H9 (cell line): ENCODE data around the gene PPP1R9A. TPM values are rescaled to one million over a fixed set of nuclear protein-coding genes. Genes with fewer than 3 reads are reported as not detected.

ENCODE experiments used
- DNase-seq: peaks from one replicate; pipeline ENCODE4 v3.0.0-alpha.2; 2017
- H2AFZ ChIP-seq: one replicate; pipeline ENCODE4 v1.6.1; 2013; ENCODE audit warnings: mild to moderate bottlenecking, low read length, control low read depth, moderate library complexity
- H2AK5ac ChIP-seq: 2 replicates; pipeline ENCODE4 v1.6.1; 2013; ENCODE audit warnings: low read length, control low read depth, mixed read lengths; ENCODE audit not compliant: insufficient read length
- H2BK120ac ChIP-seq: one replicate; pipeline ENCODE4 v1.6.1; 2013; ENCODE audit warnings: low read depth, mild to moderate bottlenecking, low read length, control low read depth, inconsistent platforms; ENCODE audit not compliant: poor library complexity, severe bottlenecking
- H2BK12ac ChIP-seq: 2 replicates; pipeline ENCODE4 v1.6.1; 2013; ENCODE audit warnings: low read length, control low read depth, mixed read lengths, low read depth; ENCODE audit not compliant: insufficient read length
- H2BK15ac ChIP-seq: 2 replicates; pipeline ENCODE4 v1.6.1; 2013; ENCODE audit warnings: low read depth, low read length, control low read depth
- H2BK20ac ChIP-seq: one replicate; pipeline ENCODE4 v1.6.1; 2013; ENCODE audit warnings: low read depth, mild to moderate bottlenecking, low read length, control low read depth, inconsistent platforms; ENCODE audit not compliant: poor library complexity, severe bottlenecking
- H2BK5ac ChIP-seq: 2 replicates; pipeline ENCODE4 v1.6.1; 2013; ENCODE audit warnings: low read length, control low read depth, mixed read lengths; ENCODE audit not compliant: insufficient read length
- H3K14ac ChIP-seq: 2 replicates; pipeline ENCODE4 v1.6.1; 2013; ENCODE audit warnings: low read length, control low read depth; ENCODE audit not compliant: insufficient read depth
- H3K18ac ChIP-seq: 2 replicates; pipeline ENCODE4 v1.6.1; 2013; ENCODE audit warnings: low read depth, mild to moderate bottlenecking, mixed read lengths, low read length, control low read depth; ENCODE audit not compliant: insufficient read length
- H3K23ac ChIP-seq: 2 replicates; pipeline ENCODE4 v1.6.1; 2013; ENCODE audit warnings: low read length, control low read depth, mixed read lengths, low read depth; ENCODE audit not compliant: insufficient read length
- H3K23me2 ChIP-seq: 2 replicates; pipeline ENCODE4 v1.6.1; 2013; ENCODE audit warnings: low read depth, mild to moderate bottlenecking, mixed read lengths, low read length, control low read depth; ENCODE audit not compliant: insufficient read length, poor library complexity, severe bottlenecking
- H3K27ac ChIP-seq: 2 replicates; pipeline ENCODE4 v1.5.1; 2013; ENCODE audit warnings: low read length, control low read depth, mixed read lengths, low read depth; ENCODE audit not compliant: insufficient read length
- H3K27me3 ChIP-seq: 2 replicates; pipeline ENCODE4 v1.6.1; 2013; ENCODE audit warnings: low read length, control low read depth, inconsistent platforms; ENCODE audit not compliant: insufficient read depth
- H3K4ac ChIP-seq: 2 replicates; pipeline ENCODE4 v1.6.1; 2013; ENCODE audit warnings: low read depth, mild to moderate bottlenecking, control low read depth, inconsistent platforms, low read length, moderate library complexity
- H3K4me1 ChIP-seq: 2 replicates; pipeline ENCODE4 v1.6.1; 2013; ENCODE audit warnings: low read length, control low read depth, inconsistent platforms; ENCODE audit not compliant: insufficient read depth
- H3K4me2 ChIP-seq: 2 replicates; pipeline ENCODE4 v1.6.1; 2013; ENCODE audit warnings: low read length, control low read depth, mixed read lengths; ENCODE audit not compliant: insufficient read length, insufficient read depth
- H3K56ac ChIP-seq: 2 replicates; pipeline ENCODE4 v1.6.1; 2013; ENCODE audit warnings: low read depth, mild to moderate bottlenecking, mixed read lengths, low read length, control low read depth; ENCODE audit not compliant: insufficient read length
- H3K79me1 ChIP-seq: 2 replicates; pipeline ENCODE4 v1.6.1; 2013; ENCODE audit warnings: low read depth, mild to moderate bottlenecking, moderate library complexity, low read length, control low read depth, inconsistent platforms; ENCODE audit not compliant: insufficient read depth, poor library complexity, severe bottlenecking
- H3K79me2 ChIP-seq: 2 replicates; pipeline ENCODE4 v1.6.1; 2013; ENCODE audit warnings: low read length, control low read depth, inconsistent platforms; ENCODE audit not compliant: insufficient read depth
- H3K9ac ChIP-seq: 2 replicates; pipeline ENCODE4 v1.6.1; 2013; ENCODE audit warnings: low read length, control low read depth, mixed read lengths; ENCODE audit not compliant: insufficient read length; ENCODE audit errors: extremely low read depth
- H3K9me3 ChIP-seq: one replicate; pipeline ENCODE4 v1.6.1; 2013; ENCODE audit warnings: low read depth, low read length, inconsistent platforms; ENCODE audit not compliant: control insufficient read depth
- H3T11ph ChIP-seq: one replicate; pipeline ENCODE4 v1.6.1; 2013; ENCODE audit warnings: mild to moderate bottlenecking, low read length, control low read depth, inconsistent platforms
- H4K20me1 ChIP-seq: one replicate; pipeline ENCODE4 v1.6.1; 2013; ENCODE audit not compliant: control insufficient read depth, insufficient read length, insufficient read depth
- H4K5ac ChIP-seq: 2 replicates; pipeline ENCODE4 v1.6.1; 2013; ENCODE audit warnings: low read depth, mild to moderate bottlenecking, mixed read lengths, low read length, control low read depth; ENCODE audit not compliant: insufficient read length
- H4K8ac ChIP-seq: replicated peaks from 2 replicates; pipeline ENCODE4 v1.6.1; 2013; ENCODE audit warnings: low read length, control low read depth, mixed read lengths, low read depth; ENCODE audit not compliant: insufficient read length
- H4K91ac ChIP-seq: 2 replicates; pipeline ENCODE4 v1.6.1; 2013; ENCODE audit warnings: low read depth, mild to moderate bottlenecking, moderate library complexity, mixed read lengths, low read length, control low read depth; ENCODE audit not compliant: insufficient read length
- H3K27ac Mint-ChIP-seq, 3 experiments: 2 replicates in 2 of 3; 3 replicates in 1 of 3; pipeline ENCODE4 v1.8.0; 2020 to 2021; ENCODE audit warnings: mixed read lengths in 3 of 3, mild to moderate bottlenecking in 1 of 3, moderate library complexity in 1 of 3
- H3K27me3 Mint-ChIP-seq: 2 replicates; pipeline ENCODE4 v1.8.0; 2021; ENCODE audit warnings: low read depth, mild to moderate bottlenecking, moderate library complexity, mixed read lengths
- H3K36me3 Mint-ChIP-seq, 3 experiments: 2 replicates in 2 of 3; 3 replicates in 1 of 3; pipeline ENCODE4 v1.8.0; 2020 to 2021; ENCODE audit warnings: low read depth in 3 of 3, mixed read lengths in 3 of 3; ENCODE audit not compliant: insufficient read depth in 1 of 3
- H3K4me1 Mint-ChIP-seq, 2 experiments: 2 replicates each; pipeline ENCODE4 v1.8.0; 2020; ENCODE audit warnings: mixed read lengths in 2 of 2
- H3K4me3 Mint-ChIP-seq, 2 experiments: 2 replicates in 1 of 2; 3 replicates in 1 of 2; pipeline ENCODE4 v1.8.0; 2020 to 2021; ENCODE audit warnings: mild to moderate bottlenecking in 2 of 2, mixed read lengths in 2 of 2, moderate library complexity in 1 of 2
- H3K9me3 Mint-ChIP-seq, 2 experiments: 2 replicates in 1 of 2; 3 replicates in 1 of 2; pipeline ENCODE4 v1.8.0; 2020; ENCODE audit warnings: mild to moderate bottlenecking in 2 of 2, mixed read lengths in 2 of 2, moderate library complexity in 1 of 2
- WGBS: extraction: QIAGEN DNeasy Blood & Tissue Kit; methylation state at CpG from one replicate; pipeline ENCODE4 v1.1.7; 2013; ENCODE audit warnings: missing lambda C conversion rate, low lambda C conversion rate, mixed read lengths; ENCODE audit not compliant: insufficient read length; ENCODE audit errors: extremely low coverage; 5-methylcytosine and 5-hydroxymethylcytosine counted together
- total RNA-seq: library from RNA; stranded (reverse); gene quantifications from 2 replicates; pipeline ENCODE4 v1.2.1, GENCODE V29; 2021
- TF ChIP-seq, protein P1 (sequence below): fragments of 200-600 bp; sonication (generic); conservative IDR thresholded peaks from 3 replicates; pipeline ENCODE4 v1.8.0; 2021; ENCODE audit warnings: antibody characterized with exemption, mild to moderate bottlenecking

The PPP1R9A gene
- total RNA-seq, 1 experiment from 2014 or later = 17.0 TPM

DNA sequence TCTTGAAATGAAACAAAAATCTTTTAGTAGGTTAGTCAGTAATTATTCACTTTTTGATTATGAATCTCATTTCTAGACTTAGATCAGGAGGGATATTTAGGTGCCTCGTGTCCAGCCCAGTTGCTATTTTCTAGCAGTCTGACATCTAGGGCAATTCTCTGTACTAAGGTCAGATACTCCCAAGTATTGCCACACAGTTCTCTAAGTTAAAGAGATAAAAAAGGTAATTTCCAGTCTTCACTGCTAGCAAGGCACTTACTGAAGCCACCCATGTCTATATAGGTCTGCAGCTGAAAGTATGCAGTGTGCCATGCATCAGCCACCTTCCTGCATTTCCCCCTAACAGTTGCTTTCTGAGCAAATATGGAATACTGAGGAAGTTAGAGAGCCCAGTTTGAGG, 333.5 kb downstream of the PPP1R9A start:
- Histone ChIP-seq H2AFZ (no peak overlapping the region), H3K56ac (no peak overlapping the region), H4K8ac (no peak overlapping the region), H2BK120ac (no peak overlapping the region), H4K5ac (no peak overlapping the region), H3K79me1 (no peaks in the 10 kb centered on the region), H2BK20ac (no peak overlapping the region), H3K4ac (no peak overlapping the region), H3T11ph (no peak overlapping the region), H3K9me3 (no peaks in the 10 kb centered on the region), H3K23ac (no peak overlapping the region), H2BK5ac (no peak overlapping the region), H3K4me2 (no peak overlapping the region), H4K20me1 (no peaks in the 10 kb centered on the region), H4K91ac (no peak overlapping the region), H3K23me2 (no peaks in the 10 kb centered on the region), H3K14ac (no peak overlapping the region), H3K4me1 (peaks cover 3% of the 10 kb centered on the region; the same call in 1 of the 2 replicates), H2AK5ac (no peak overlapping the region), H3K79me2 (no peaks in the 10 kb centered on the region), H3K18ac (no peak overlapping the region), H3K27ac (no peak overlapping the region), H2BK12ac (no peak overlapping the region), H3K27me3 (no peaks in the 10 kb centered on the region), H3K9ac (no peak overlapping the region), H2BK15ac (no peak overlapping the region)
- Mint-ChIP-seq H3K36me3 (no peaks in the 10 kb centered on the region), H3K9me3 (no peaks in the 10 kb centered on the region), H3K27ac (peak overlapping the region in 1 of 3 experiments; percentile 40; a peak in 1 of 7 replicates), H3K4me1 (peaks cover 7 to 8% of the 10 kb centered on the region in 2 experiments), H3K27me3 (no peaks in the 10 kb centered on the region), H3K4me3 (no peak overlapping the region)
- WGBS = no CpG with 5 or more reads among the region's 1 CpG
- TF ChIP-seq, protein P1, sequence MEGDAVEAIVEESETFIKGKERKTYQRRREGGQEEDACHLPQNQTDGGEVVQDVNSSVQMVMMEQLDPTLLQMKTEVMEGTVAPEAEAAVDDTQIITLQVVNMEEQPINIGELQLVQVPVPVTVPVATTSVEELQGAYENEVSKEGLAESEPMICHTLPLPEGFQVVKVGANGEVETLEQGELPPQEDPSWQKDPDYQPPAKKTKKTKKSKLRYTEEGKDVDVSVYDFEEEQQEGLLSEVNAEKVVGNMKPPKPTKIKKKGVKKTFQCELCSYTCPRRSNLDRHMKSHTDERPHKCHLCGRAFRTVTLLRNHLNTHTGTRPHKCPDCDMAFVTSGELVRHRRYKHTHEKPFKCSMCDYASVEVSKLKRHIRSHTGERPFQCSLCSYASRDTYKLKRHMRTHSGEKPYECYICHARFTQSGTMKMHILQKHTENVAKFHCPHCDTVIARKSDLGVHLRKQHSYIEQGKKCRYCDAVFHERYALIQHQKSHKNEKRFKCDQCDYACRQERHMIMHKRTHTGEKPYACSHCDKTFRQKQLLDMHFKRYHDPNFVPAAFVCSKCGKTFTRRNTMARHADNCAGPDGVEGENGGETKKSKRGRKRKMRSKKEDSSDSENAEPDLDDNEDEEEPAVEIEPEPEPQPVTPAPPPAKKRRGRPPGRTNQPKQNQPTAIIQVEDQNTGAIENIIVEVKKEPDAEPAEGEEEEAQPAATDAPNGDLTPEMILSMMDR = no peak
- DNase-seq = no peak
